Activated T-helper 1 cell treated with anti-CD3 and anti-CD28 coated beads, Interleukin-12 subunit alpha, Interleukin-12 subunit beta, Interleukin-2, Interleukin-4 antibody, amounts not matched to agents 30 ng/mL and 10 ng/mL and 1 ng/mL, durations not matched to agents 14 hours and 24 hours and 36 hours (primary cell): ENCODE data around the gene ALPK1. TPM values are rescaled to one million over a fixed set of nuclear protein-coding genes. Genes with fewer than 3 reads are reported as not detected.
"Not testable (repeated sequence)": the region's sequence is repeated elsewhere in the genome, so short reads cannot be mapped to it uniquely, and the experiment has no call there.

Source experiments
- DNase-seq: peaks from one replicate; pipeline ENCODE4 v3.0.0; 2021; ENCODE audit warnings: low spot score
- H3K27ac Mint-ChIP-seq: one replicate; pipeline ENCODE4 v1.8.0; 2021; ENCODE audit warnings: mild to moderate bottlenecking, mixed read lengths
- H3K27me3 Mint-ChIP-seq: one replicate; pipeline ENCODE4 v1.8.0; 2022; ENCODE audit warnings: mild to moderate bottlenecking, moderate library complexity, mixed read lengths; ENCODE audit not compliant: insufficient read depth
- H3K36me3 Mint-ChIP-seq: one replicate; pipeline ENCODE4 v1.8.0; 2021; ENCODE audit warnings: low read depth, mixed read lengths
- H3K4me1 Mint-ChIP-seq: one replicate; pipeline ENCODE4 v1.8.0; 2021; ENCODE audit warnings: low read depth, mixed read lengths
- H3K4me3 Mint-ChIP-seq: one replicate; pipeline ENCODE4 v1.8.0; 2021; ENCODE audit warnings: mild to moderate bottlenecking, moderate library complexity, mixed read lengths
- H3K9me3 Mint-ChIP-seq: one replicate; pipeline ENCODE4 v1.8.0; 2021; ENCODE audit warnings: mixed read lengths
- intact Hi-C: fragments of 100-400 bp; cut with micrococcal nuclease; formaldehyde crosslinking; loops from one replicate; pipeline ENCODE4 v1.15.1; 2024
- total RNA-seq: library from RNA; stranded (reverse); gene quantifications from 2 replicates; pipeline ENCODE4 v1.2.3, GENCODE V29; 2022

Gene ALPK1
- total RNA-seq, 1 donor from 2014 or later, result 8.7 TPM

DNA sequence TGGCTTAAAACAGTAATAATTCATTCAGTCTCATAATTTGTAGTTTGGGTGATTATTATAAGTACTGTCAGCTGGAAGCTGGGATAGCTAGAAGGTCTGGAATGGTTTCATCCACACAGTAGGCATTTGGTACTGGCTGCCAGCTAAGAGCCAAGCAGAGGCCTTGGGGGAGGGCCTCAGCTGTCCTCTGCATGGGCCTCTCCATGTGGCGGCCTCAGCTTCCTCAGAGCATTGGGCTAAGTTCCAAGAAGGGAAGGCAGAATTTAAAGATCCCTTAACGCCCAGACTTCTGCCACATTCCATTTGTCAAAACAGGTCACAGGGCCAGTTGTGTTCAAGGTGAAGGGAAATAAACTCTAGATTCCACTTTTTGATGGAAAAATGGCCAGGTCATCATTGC, 125.5 kb downstream of the ALPK1 start:
- Mint-ChIP-seq H3K27ac (no peak overlapping the region), H3K9me3 (no peaks in the 10 kb centered on the region), H3K4me1 (no peaks in the 10 kb centered on the region), H3K27me3 (no peaks in the 10 kb centered on the region), H3K4me3 (no peak overlapping the region), H3K36me3 (peaks cover 9% of the 10 kb centered on the region)
- intact Hi-C loops, result no loop called here
- DNase-seq, result no peak

- intact Hi-C loops, result no loop called here
- Mint-ChIP-seq H3K4me1 (no peaks in the 10 kb centered on the region), H3K9me3 (no peaks in the 10 kb centered on the region), H3K4me3 (no peak overlapping the region), H3K27ac (no peak overlapping the region), H3K27me3 (no peaks in the 10 kb centered on the region), H3K36me3 (peaks cover 16% of the 10 kb centered on the region)
- no peak for DNase-seq
Observed at GRCh38 chr4:112423591-112423990, 126.4 kb downstream of the ALPK1 start.

DNA sequence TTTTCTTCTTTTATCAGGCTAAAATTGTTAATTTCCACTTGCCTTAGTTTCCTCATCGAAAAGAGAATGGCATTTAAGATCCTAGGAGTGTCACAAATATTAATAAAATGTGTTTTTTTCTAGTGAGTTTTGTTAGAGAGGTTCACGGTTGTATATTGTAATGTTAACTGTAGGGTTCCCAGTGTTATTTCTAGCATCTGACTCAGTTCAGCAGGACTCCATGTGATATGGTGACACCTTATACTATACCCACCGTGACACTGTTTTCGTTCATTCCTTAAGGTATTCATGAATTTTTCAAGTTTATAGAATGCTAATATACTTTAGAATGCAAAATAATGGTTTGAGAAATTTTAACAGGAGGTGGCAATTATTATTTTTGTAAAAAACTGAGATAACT, 128.7 kb downstream of the ALPK1 start:
- no peak for DNase-seq

GRCh38 chr4:112426416-112426815, 129.2 kb downstream of the ALPK1 start:
- Mint-ChIP-seq H3K27me3 (no peaks in the 10 kb centered on the region), H3K4me3 (no peak overlapping the region), H3K36me3 (peaks cover 24% of the 10 kb centered on the region), H3K9me3 (no peaks in the 10 kb centered on the region), H3K27ac (no peak overlapping the region), H3K4me1 (no peaks in the 10 kb centered on the region)
- intact Hi-C loops, result no loop called here
- DNase-seq, result no peak

More for the DNA sequence above, 128.7 kb downstream of the ALPK1 start:
- H3K27me3 Mint-ChIP-seq, result no peaks in the 10 kb centered on the region
- intact Hi-C loops, result no loop called here
- no peaks in the 10 kb centered on the region for H3K9me3 Mint-ChIP-seq
- H3K4me3 Mint-ChIP-seq, result no peak overlapping the region
- H3K27ac Mint-ChIP-seq, result no peak overlapping the region
- H3K36me3 Mint-ChIP-seq, result peaks cover 23% of the 10 kb centered on the region
- no peaks in the 10 kb centered on the region for H3K4me1 Mint-ChIP-seq

DNA sequence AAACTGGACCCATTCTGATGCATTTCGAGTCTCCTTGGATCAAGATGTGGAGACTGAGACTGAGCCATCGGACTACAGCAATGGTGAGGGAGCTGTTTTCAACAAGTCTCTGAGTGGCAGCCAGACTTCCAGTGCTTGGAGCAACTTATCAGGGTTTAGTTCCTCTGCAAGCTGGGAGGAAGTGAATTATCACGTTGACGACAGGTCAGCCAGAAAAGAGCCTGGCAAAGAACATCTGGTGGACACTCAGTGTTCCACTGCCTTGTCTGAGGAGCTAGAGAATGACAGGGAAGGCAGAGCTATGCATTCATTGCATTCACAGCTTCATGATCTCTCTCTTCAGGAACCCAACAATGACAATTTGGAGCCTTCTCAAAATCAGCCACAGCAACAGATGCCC, 134.0 kb downstream of the ALPK1 start:
- H3K27ac Mint-ChIP-seq, result no peak overlapping the region
- no peaks in the 10 kb centered on the region for H3K4me1 Mint-ChIP-seq
- DNase-seq, result no peak
- no peaks in the 10 kb centered on the region for H3K9me3 Mint-ChIP-seq
- H3K36me3 Mint-ChIP-seq, result peaks cover 26% of the 10 kb centered on the region
- no peak overlapping the region for H3K4me3 Mint-ChIP-seq
- no peaks in the 10 kb centered on the region for H3K27me3 Mint-ChIP-seq
- intact Hi-C loops, result no loop called here

- Mint-ChIP-seq H3K4me3 (no peak overlapping the region), H3K36me3 (peaks cover 37% of the 10 kb centered on the region), H3K4me1 (no peaks in the 10 kb centered on the region), H3K27ac (no peak overlapping the region), H3K9me3 (no peaks in the 10 kb centered on the region), H3K27me3 (no peaks in the 10 kb centered on the region)
- no peak for DNase-seq
- intact Hi-C loops, result no loop called here
Observed at GRCh38 chr4:112436987-112437386, 139.8 kb downstream of the ALPK1 start.

- H3K27me3 Mint-ChIP-seq, H3K4me3 Mint-ChIP-seq, H3K27ac Mint-ChIP-seq, intact Hi-C loops, DNase-seq, H3K4me1 Mint-ChIP-seq: not testable (repeated sequence)
- Mint-ChIP-seq H3K9me3 (peaks cover 18% of the 10 kb centered on the region), H3K36me3 (peaks cover 52% of the 10 kb centered on the region)
Observed at GRCh38 chr4:112442226-112442625, 145.1 kb downstream of the ALPK1 start.

GRCh38 chr4:112448306-112449132, 151.3 kb downstream of the ALPK1 start:
- intact Hi-C loops, result no loop called here
- Mint-ChIP-seq H3K4me3 (no peak overlapping the region), H3K4me1 (no peaks in the 10 kb centered on the region), H3K27ac (no peak overlapping the region), H3K36me3 (peaks cover 13% of the 10 kb centered on the region), H3K27me3 (no peaks in the 10 kb centered on the region), H3K9me3 (peaks cover 18% of the 10 kb centered on the region)
- no peak for DNase-seq

- intact Hi-C loops, result no loop called here
- Mint-ChIP-seq H3K4me3 (no peak overlapping the region), H3K27ac (no peak overlapping the region), H3K27me3 (no peaks in the 10 kb centered on the region), H3K36me3 (peaks cover 6% of the 10 kb centered on the region), H3K9me3 (peaks cover 10% of the 10 kb centered on the region), H3K4me1 (no peaks in the 10 kb centered on the region)
- no peak for DNase-seq
Observed at GRCh38 chr4:112449708-112450107, 152.5 kb downstream of the ALPK1 start.

DNA sequence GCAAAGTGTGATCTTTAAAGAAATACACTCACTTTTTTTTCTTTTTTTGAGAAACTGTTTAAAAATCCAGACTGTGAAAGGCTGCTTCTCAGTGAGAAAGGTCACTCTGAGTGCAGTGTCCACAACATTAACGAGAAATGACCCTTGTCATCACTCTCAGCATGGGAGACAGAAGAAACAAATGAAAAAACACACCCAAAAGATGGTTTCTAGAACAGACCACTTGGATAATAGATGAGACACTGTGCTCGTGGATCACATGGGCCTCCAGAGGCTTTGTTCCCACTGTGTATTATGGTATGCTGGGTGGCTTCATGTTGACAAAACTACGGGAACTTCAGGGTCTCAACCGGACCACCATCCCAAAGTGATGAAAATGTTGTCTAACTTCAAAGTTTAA, 153.9 kb downstream of the ALPK1 start:
- intact Hi-C loops, result no loop called here
- H3K27ac Mint-ChIP-seq, result no peak overlapping the region
- no peaks in the 10 kb centered on the region for H3K27me3 Mint-ChIP-seq
- H3K36me3 Mint-ChIP-seq, result peaks cover 3% of the 10 kb centered on the region
- no peaks in the 10 kb centered on the region for H3K4me1 Mint-ChIP-seq
- DNase-seq, result no peak
- H3K4me3 Mint-ChIP-seq, result no peak overlapping the region
- H3K9me3 Mint-ChIP-seq, result peaks cover 3% of the 10 kb centered on the region

- Mint-ChIP-seq H3K4me3 (no peak overlapping the region), H3K4me1 (no peaks in the 10 kb centered on the region), H3K27me3 (no peaks in the 10 kb centered on the region), H3K27ac (no peak overlapping the region), H3K9me3 (no peaks in the 10 kb centered on the region), H3K36me3 (no peaks in the 10 kb centered on the region)
- intact Hi-C loops, result no loop called here
- no peak for DNase-seq
Observed at GRCh38 chr4:112451831-112452230, 154.7 kb downstream of the ALPK1 start.

- no peak overlapping the region for H3K4me3 Mint-ChIP-seq
- intact Hi-C loops, result no loop called here
- H3K4me1 Mint-ChIP-seq, result no peaks in the 10 kb centered on the region
- no peaks in the 10 kb centered on the region for H3K9me3 Mint-ChIP-seq
- H3K36me3 Mint-ChIP-seq, result no peaks in the 10 kb centered on the region
- DNase-seq, result no peak
- H3K27me3 Mint-ChIP-seq, result no peaks in the 10 kb centered on the region
- no peak overlapping the region for H3K27ac Mint-ChIP-seq
Observed at GRCh38 chr4:112453321-112453720, 156.2 kb downstream of the ALPK1 start.

DNA sequence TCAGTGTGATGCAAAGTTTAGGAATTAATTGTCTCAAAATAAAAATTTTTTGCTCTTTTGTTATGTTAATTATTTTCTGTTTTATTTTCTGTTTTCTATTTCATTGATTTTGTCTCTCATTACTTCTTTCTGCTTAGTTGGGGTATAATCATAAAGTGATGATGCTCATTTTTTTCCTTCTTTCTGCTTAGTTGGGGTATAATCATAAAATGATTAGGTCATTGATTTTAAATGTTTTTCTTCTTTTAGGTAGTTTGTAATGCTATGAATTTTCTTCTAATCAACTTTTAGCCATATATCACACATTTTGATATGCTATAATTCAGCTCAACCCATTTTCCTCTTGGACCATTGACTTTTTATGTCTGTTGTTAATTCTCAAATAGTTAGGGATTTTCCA, 175.1 kb downstream of the ALPK1 start:
- DNase-seq, result no peak
- no peaks in the 10 kb centered on the region for H3K36me3 Mint-ChIP-seq
- intact Hi-C loops, result no loop called here
- H3K27ac Mint-ChIP-seq, result no peak overlapping the region
- H3K4me1 Mint-ChIP-seq, result no peaks in the 10 kb centered on the region
- H3K9me3 Mint-ChIP-seq, result no peaks in the 10 kb centered on the region
- no peak overlapping the region for H3K4me3 Mint-ChIP-seq
- peaks cover 16% of the 10 kb centered on the region for H3K27me3 Mint-ChIP-seq

GRCh38 chr4:112473985-112474384, 176.8 kb downstream of the ALPK1 start:
- H3K4me1 Mint-ChIP-seq, result no peaks in the 10 kb centered on the region
- no peaks in the 10 kb centered on the region for H3K9me3 Mint-ChIP-seq
- no peaks in the 10 kb centered on the region for H3K36me3 Mint-ChIP-seq
- peaks cover 16% of the 10 kb centered on the region for H3K27me3 Mint-ChIP-seq
- no peak overlapping the region for H3K4me3 Mint-ChIP-seq
- no peak overlapping the region for H3K27ac Mint-ChIP-seq
- intact Hi-C loops, result no loop called here
- DNase-seq, result no peak
